ENCODE measurements around the gene INHBC.
"Not testable (repeated sequence)": the region's sequence is repeated elsewhere in the genome, so short reads cannot be mapped to it uniquely, and the experiment has no call there.

Gene INHBC

GRCh38 chr12:57477710-57478681 is 43.4 kb downstream of the INHBC start:
- H3K4me3 ChIP-seq (ENCODE audit: low read depth, low read length): no peak overlapping the region
- no peak for DNase-seq (ENCODE audit: low read depth)

GRCh38 chr12:57479043-57479375 is 44.4 kb downstream of the INHBC start:
- H3K4me3 ChIP-seq (ENCODE audit: low read depth, low read length): no peak overlapping the region
- no peak for DNase-seq (ENCODE audit: low read depth)

- no peak within 1 kb of the TSS for H3K4me3 ChIP-seq (ENCODE audit: low read depth, low read length)
- no peak for DNase-seq (ENCODE audit: low read depth)
Measured at GRCh38 chr12:57479376-57480115, 45.0 kb downstream of the INHBC start, which contains the start of gene ARHGAP9. Gene ARHGAP9, minus strand, starts transcription at chr12:57479866. Its CDS starts 460 bp downstream, at chr12:57479406.

- DNase-seq (ENCODE audit: low read depth): no peak
- H3K4me3 ChIP-seq (ENCODE audit: low read depth, low read length): no peak overlapping the region
Measured at GRCh38 chr12:57481671-57482070, 47.1 kb downstream of the INHBC start.

- no peak for DNase-seq (ENCODE audit: low read depth)
- H3K4me3 ChIP-seq (ENCODE audit: low read depth, low read length): no peak overlapping the region
Measured at GRCh38 chr12:57483466-57483865, 48.9 kb downstream of the INHBC start.

GRCh38 chr12:57485695-57486094 is 51.1 kb downstream of the INHBC start:
- H3K4me3 ChIP-seq (ENCODE audit: low read depth, low read length): no peak overlapping the region
- no peak for DNase-seq (ENCODE audit: low read depth)

GRCh38 chr12:57487055-57487596 is 52.5 kb downstream of the INHBC start:
- H3K4me3 ChIP-seq (ENCODE audit: low read depth, low read length): peak overlapping the region; percentile 98
- no peak for DNase-seq (ENCODE audit: low read depth)

- peak; percentile 83 for DNase-seq (ENCODE audit: low read depth)
- peak within 1 kb of the TSS; percentile 98 for H3K4me3 ChIP-seq (ENCODE audit: low read depth, low read length)
Measured at GRCh38 chr12:57487597-57488401, 53.2 kb downstream of the INHBC start, which contains the start of gene MARS1. Gene MARS1, plus strand, starts transcription at chr12:57488068. Its CDS starts 23 bp downstream, at chr12:57488091.

GRCh38 chr12:57488402-57489156 is 54.0 kb downstream of the INHBC start:
- H3K4me3 ChIP-seq (ENCODE audit: low read depth, low read length): peak overlapping the region; percentile 98
- DNase-seq (ENCODE audit: low read depth): no peak

GRCh38 chr12:57489157-57489641 is 54.6 kb downstream of the INHBC start:
- H3K4me3 ChIP-seq (ENCODE audit: low read depth, low read length): peak overlapping the region; percentile 98
- DNase-seq (ENCODE audit: low read depth): no peak

- H3K4me3 ChIP-seq (ENCODE audit: low read depth, low read length): no peak overlapping the region
- DNase-seq (ENCODE audit: low read depth): no peak
Measured at GRCh38 chr12:57490126-57490525, 55.5 kb downstream of the INHBC start.

GRCh38 chr12:57491393-57492280 is 57.1 kb downstream of the INHBC start:
- no peak overlapping the region for H3K4me3 ChIP-seq (ENCODE audit: low read depth, low read length)
- no peak for DNase-seq (ENCODE audit: low read depth)

GRCh38 chr12:57495051-57495701 is 60.6 kb downstream of the INHBC start:
- H3K4me3 ChIP-seq (ENCODE audit: low read depth, low read length); DNase-seq (ENCODE audit: low read depth): not testable (repeated sequence)

GRCh38 chr12:57496822-57497221 is 62.2 kb downstream of the INHBC start:
- DNase-seq (ENCODE audit: low read depth): no peak
- no peak overlapping the region for H3K4me3 ChIP-seq (ENCODE audit: low read depth, low read length)

GRCh38 chr12:57497223-57498131 is 62.9 kb downstream of the INHBC start:
- DNase-seq (ENCODE audit: low read depth): no peak
- no peak overlapping the region for H3K4me3 ChIP-seq (ENCODE audit: low read depth, low read length)

GRCh38 chr12:57498132-57498502 is 63.5 kb downstream of the INHBC start:
- H3K4me3 ChIP-seq (ENCODE audit: low read depth, low read length): no peak overlapping the region
- no peak for DNase-seq (ENCODE audit: low read depth)

Measured in skeletal muscle cell (primary cell).